ENCODE measurements around the gene DEFB119. TPM values are rescaled to one million over a fixed set of nuclear protein-coding genes. Genes with fewer than 3 reads are reported as not detected.

DEFB119 gene
- polyA plus RNA-seq, 1 donor from 2014 or later = not detected

GRCh38 chr20:31415653-31416052 is 25.3 kb upstream of the DEFB119 start:
- Histone ChIP-seq H3K27me3 (ENCODE audit: insufficient read depth, low read depth, low read length) (no peaks in the 10 kb centered on the region), H3K27ac (ENCODE audit: low read length) (no peak overlapping the region), H3K9me2 (ENCODE audit: insufficient read depth, low read length) (no peaks in the 10 kb centered on the region), H2AFZ (ENCODE audit: low read depth, low read length) (no peak overlapping the region), H4K20me1 (ENCODE audit: insufficient read depth) (no peaks in the 10 kb centered on the region), H3K9ac (ENCODE audit: low read length) (no peak overlapping the region), H3K36me3 (ENCODE audit: insufficient read depth, low read length) (no peaks in the 10 kb centered on the region), H3K79me2 (replicated peaks; ENCODE audit: insufficient read depth, low read length) (no peaks in the 10 kb centered on the region), H3K9me3 (ENCODE audit: low read length) (no peaks in the 10 kb centered on the region), H3K4me2 (ENCODE audit: low read length) (no peak overlapping the region), H3F3A (ENCODE audit: insufficient read depth, low read length, poor library complexity, severe bottlenecking) (no peaks in the 10 kb centered on the region), H3K4me3 (ENCODE audit: low read length) (no peak overlapping the region)
- TF ChIP-seq TAF1 (IDR thresholded peaks at IDR 0.05; ENCODE audit: low read depth) (no peak), CTCF (IDR thresholded peaks at IDR 0.05; ENCODE audit: poor library complexity, severe bottlenecking) (no peak), POLR2AphosphoS5 (IDR thresholded peaks at IDR 0.05) (no peak), SMC3 (conservative IDR thresholded peaks at IDR 0.05; ENCODE audit: poor library complexity) (no peak), REST (IDR thresholded peaks at IDR 0.05; ENCODE audit: borderline replicate concordance) (no peak), EZH2 (IDR thresholded peaks at IDR 0.05; ENCODE audit: borderline replicate concordance, insufficient read depth, low read length, poor library complexity, severe bottlenecking) (no peak)

- Histone ChIP-seq H4K20me1 (ENCODE audit: insufficient read depth) (no peaks in the 10 kb centered on the region), H3K4me2 (ENCODE audit: low read length) (no peak overlapping the region)
- TF ChIP-seq CTCF (IDR thresholded peaks at IDR 0.05; ENCODE audit: poor library complexity, severe bottlenecking) (no peak), POLR2AphosphoS5 (IDR thresholded peaks at IDR 0.05) (no peak), MXI1 (conservative IDR thresholded peaks at IDR 0.05; ENCODE audit: poor library complexity, severe bottlenecking) (no peak), TAF1 (IDR thresholded peaks at IDR 0.05; ENCODE audit: low read depth) (no peak), EP300 (conservative IDR thresholded peaks at IDR 0.05; ENCODE audit: poor library complexity, severe bottlenecking) (no peak), EZH2 (IDR thresholded peaks at IDR 0.05; ENCODE audit: borderline replicate concordance, insufficient read depth, low read length, poor library complexity, severe bottlenecking) (no peak), SMC3 (conservative IDR thresholded peaks at IDR 0.05; ENCODE audit: poor library complexity) (no peak), REST (IDR thresholded peaks at IDR 0.05; ENCODE audit: borderline replicate concordance) (no peak), RAD21 (conservative IDR thresholded peaks at IDR 0.05) (no peak)
These were observed 24.0 kb upstream of the DEFB119 start for GRCh38 chr20:31414381-31414780.

More at GRCh38 chr20:31414381-31414780, 24.0 kb upstream of the DEFB119 start:
- Histone ChIP-seq H3K9me2 (ENCODE audit: insufficient read depth, low read length) (no peaks in the 10 kb centered on the region), H3F3A (ENCODE audit: insufficient read depth, low read length, poor library complexity, severe bottlenecking) (no peaks in the 10 kb centered on the region), H3K9ac (ENCODE audit: low read length) (no peak overlapping the region), H3K79me2 (replicated peaks; ENCODE audit: insufficient read depth, low read length) (no peaks in the 10 kb centered on the region), H3K27me3 (ENCODE audit: insufficient read depth, low read depth, low read length) (no peaks in the 10 kb centered on the region), H3K27ac (ENCODE audit: low read length) (no peak overlapping the region), H3K4me3 (ENCODE audit: low read length) (no peak overlapping the region), H3K36me3 (ENCODE audit: insufficient read depth, low read length) (no peaks in the 10 kb centered on the region), H2AFZ (ENCODE audit: low read depth, low read length) (no peak overlapping the region), H3K9me3 (ENCODE audit: low read length) (no peaks in the 10 kb centered on the region)

Data from neural cell (in vitro differentiated cells).